Mucosa of rectum (tissue), 2 donors: ENCODE measurements around the gene RABEPK.
"Not testable (repeated sequence)": the region's sequence is repeated elsewhere in the genome, so short reads cannot be mapped to it uniquely, and the experiment has no call there.

Experiments
- H3K27ac ChIP-seq, 2 donors: one replicate each; pipeline ENCODE4 v1.7.0; 2013; ENCODE audit warnings: inconsistent platforms in 2 of 2, low read depth in 2 of 2, low read length in 2 of 2
- H3K27me3 ChIP-seq, 2 donors: one replicate each; pipeline ENCODE4 v1.7.0; 2013; ENCODE audit warnings: low read length in 2 of 2; ENCODE audit not compliant: control insufficient read depth in 2 of 2, insufficient read depth in 2 of 2
- H3K36me3 ChIP-seq, 2 donors: one replicate each; pipeline ENCODE4 v1.7.0; 2013; ENCODE audit warnings: low read length in 2 of 2; ENCODE audit not compliant: control insufficient read depth in 2 of 2, insufficient read depth in 2 of 2
- H3K4me1 ChIP-seq, 2 donors: one replicate each; pipeline ENCODE4 v1.7.0; 2013; ENCODE audit warnings: low read length in 2 of 2, mild to moderate bottlenecking in 1 of 2; ENCODE audit not compliant: control insufficient read depth in 2 of 2, insufficient read depth in 2 of 2
- H3K4me3 ChIP-seq, 2 donors: one replicate each; pipeline ENCODE4 v1.7.0; 2013; ENCODE audit warnings: low read length in 2 of 2
- H3K9ac ChIP-seq, 2 donors: one replicate each; pipeline ENCODE4 v1.7.0; 2013; ENCODE audit warnings: low read length in 2 of 2, low read depth in 1 of 2, mild to moderate bottlenecking in 1 of 2
- H3K9me3 ChIP-seq, 2 donors: one replicate each; pipeline ENCODE4 v1.7.0; 2013; ENCODE audit warnings: low read length in 2 of 2; ENCODE audit not compliant: control insufficient read depth in 2 of 2
- donor health status: healthy.
- donor health status: Normal muscosa, but diverticular disease.

Gene RABEPK

DNA sequence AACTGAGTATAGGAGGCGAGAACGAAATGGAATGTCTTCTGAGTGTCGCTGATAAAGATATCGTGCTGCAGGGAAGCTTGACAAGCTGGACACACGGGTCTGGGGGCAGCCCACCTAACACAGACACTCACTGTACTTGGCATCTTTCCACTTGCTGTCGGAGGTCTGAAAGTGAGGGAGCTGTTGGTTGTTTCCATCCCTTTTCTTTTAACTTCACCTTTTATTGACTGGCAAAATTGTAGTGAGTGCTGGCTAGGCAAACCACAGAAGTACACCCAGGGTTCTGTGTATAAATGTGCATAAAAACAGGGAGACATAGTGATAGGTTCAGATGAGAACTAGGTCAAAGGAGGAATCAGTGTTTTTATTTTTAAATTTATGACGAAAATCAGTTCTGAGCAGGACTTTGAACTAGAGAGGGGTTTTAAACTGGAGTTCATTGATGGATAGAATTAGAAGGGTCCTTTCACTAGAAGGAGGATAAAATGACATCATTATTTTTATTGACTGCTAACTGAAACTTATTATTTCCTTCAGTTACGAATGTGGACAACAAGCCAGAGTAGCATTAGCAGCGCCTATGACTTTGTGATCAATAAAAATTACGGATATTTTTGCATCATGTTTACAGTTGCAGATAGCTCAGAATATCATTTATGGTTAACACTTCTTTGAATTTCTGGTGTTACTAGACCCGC lies 62.1 kb downstream of the RABEPK start:
- no peaks in the 10 kb centered on the region for H3K27me3 ChIP-seq
- peak overlapping the region; percentile 84 to 96 for H3K4me3 ChIP-seq
- no peaks in the 10 kb centered on the region for H3K36me3 ChIP-seq
- peak overlapping the region in 1 of 2 donors; percentile 91 for H3K27ac ChIP-seq
- H3K9me3 ChIP-seq: no peaks in the 10 kb centered on the region
- H3K9ac ChIP-seq: peak overlapping the region; percentile 84 to 90
- H3K4me1 ChIP-seq: peaks cover 4 to 14% of the 10 kb centered on the region in 2 donors

DNA sequence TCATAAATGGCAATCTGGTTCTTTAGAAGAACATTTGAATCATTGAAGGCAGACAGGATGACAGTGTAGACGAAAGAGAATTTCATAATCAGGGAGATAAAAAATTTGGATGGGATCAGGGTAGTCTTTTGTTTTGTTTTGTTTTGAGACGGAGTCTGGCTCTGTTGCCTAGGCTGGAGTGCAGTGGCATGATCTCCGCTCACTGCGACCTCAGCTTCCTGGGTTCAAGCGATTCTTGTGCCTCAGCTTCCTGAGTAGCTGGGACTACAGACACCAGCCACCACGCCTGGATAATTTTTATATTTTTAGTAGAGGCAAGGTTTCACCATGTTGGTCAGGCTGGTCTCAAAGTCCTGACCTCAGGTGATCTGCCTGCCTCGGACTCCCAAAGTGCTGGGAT lies 63.7 kb downstream of the RABEPK start:
- H3K4me3 ChIP-seq, H3K36me3 ChIP-seq, H3K27me3 ChIP-seq, H3K9ac ChIP-seq, H3K9me3 ChIP-seq, H3K27ac ChIP-seq: not testable (repeated sequence)
- H3K4me1 ChIP-seq: peaks cover 4 to 14% of the 10 kb centered on the region in 2 donors

GRCh38 chr9:125268394-125269013 lies 68.2 kb downstream of the RABEPK start:
- H3K4me3 ChIP-seq: no peak overlapping the region
- H3K36me3 ChIP-seq: no peaks in the 10 kb centered on the region
- no peak overlapping the region for H3K9ac ChIP-seq
- peaks cover 2 to 10% of the 10 kb centered on the region in 2 donors for H3K4me1 ChIP-seq
- no peak overlapping the region for H3K27ac ChIP-seq
- no peaks in the 10 kb centered on the region for H3K9me3 ChIP-seq
- H3K27me3 ChIP-seq: no peaks in the 10 kb centered on the region

DNA sequence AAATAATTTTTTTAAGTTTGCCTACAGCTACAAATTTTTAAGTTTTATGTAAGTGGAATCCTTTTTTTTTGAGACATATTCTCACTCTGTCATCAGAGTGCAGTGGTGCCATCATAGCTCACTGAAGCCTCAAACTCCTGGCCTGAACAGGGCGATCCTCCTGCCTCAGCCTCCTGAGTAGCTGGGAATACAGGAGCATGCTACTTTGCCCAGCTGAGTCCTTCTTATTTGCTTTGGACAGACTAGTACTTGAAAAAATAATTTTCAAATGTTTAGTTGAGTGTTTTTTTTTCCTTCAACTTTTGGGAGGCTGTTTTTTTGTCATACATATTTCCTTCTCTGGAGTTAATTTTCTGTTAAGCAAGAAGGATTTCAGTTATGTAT lies 68.7 kb downstream of the RABEPK start:
- H3K27me3 ChIP-seq: no peaks in the 10 kb centered on the region
- no peak overlapping the region for H3K27ac ChIP-seq
- no peak overlapping the region for H3K9ac ChIP-seq
- H3K4me3 ChIP-seq: no peak overlapping the region
- H3K9me3 ChIP-seq: no peaks in the 10 kb centered on the region
- H3K4me1 ChIP-seq: peaks cover 2 to 12% of the 10 kb centered on the region in 2 donors
- H3K36me3 ChIP-seq: no peaks in the 10 kb centered on the region

DNA sequence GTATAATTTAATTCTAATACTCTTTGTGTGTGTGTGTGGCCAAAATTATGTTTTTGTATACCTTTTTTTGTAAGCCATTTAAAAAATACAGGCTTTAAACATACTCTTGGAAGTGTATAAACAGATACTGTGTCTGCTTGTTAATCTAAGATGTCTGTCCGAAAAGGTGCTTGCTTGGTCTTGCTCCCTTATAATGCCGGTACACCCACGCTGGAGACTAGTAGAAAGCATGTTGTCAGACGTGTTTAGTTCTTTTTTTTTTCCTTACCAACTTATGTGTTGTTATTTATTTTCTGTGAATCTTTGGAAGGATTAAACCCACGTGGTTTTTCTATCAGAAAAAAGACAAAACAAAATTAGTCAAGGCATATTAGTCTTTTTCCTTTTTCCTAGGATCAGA lies 70.7 kb downstream of the RABEPK start:
- no peaks in the 10 kb centered on the region for H3K27me3 ChIP-seq
- H3K9me3 ChIP-seq: no peaks in the 10 kb centered on the region
- H3K4me3 ChIP-seq: no peak overlapping the region
- peaks cover 2 to 12% of the 10 kb centered on the region in 2 donors for H3K4me1 ChIP-seq
- no peak overlapping the region for H3K9ac ChIP-seq
- H3K27ac ChIP-seq: no peak overlapping the region
- H3K36me3 ChIP-seq: peaks cover 0 to 1% of the 10 kb centered on the region in 2 donors

DNA sequence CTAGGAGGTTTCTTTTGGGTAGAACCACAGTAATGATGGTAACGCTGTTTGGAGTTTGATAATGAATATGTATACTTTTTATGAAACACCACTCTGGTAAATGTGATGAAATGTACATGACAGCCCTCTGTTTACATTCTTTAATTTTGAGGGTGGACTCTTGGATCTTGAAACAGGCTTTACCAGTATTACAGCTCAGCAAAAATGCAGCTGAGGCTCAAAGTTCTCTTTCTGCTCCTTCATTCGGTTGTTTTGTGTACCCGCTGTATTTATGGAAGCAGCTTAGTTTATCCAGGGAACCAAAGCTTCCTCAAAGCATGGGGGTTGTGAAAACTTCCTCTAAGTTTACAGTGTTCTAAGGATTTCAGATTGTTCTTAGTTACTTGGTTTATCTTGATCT lies 72.4 kb downstream of the RABEPK start:
- H3K27me3 ChIP-seq: no peaks in the 10 kb centered on the region
- H3K4me1 ChIP-seq: peaks cover 2 to 12% of the 10 kb centered on the region in 2 donors
- H3K36me3 ChIP-seq: peaks cover 0 to 1% of the 10 kb centered on the region in 2 donors
- H3K4me3 ChIP-seq: no peak overlapping the region
- no peak overlapping the region for H3K27ac ChIP-seq
- H3K9me3 ChIP-seq: no peaks in the 10 kb centered on the region
- H3K9ac ChIP-seq: no peak overlapping the region

GRCh38 chr9:125276771-125277170 lies 76.4 kb downstream of the RABEPK start:
- H3K4me1 ChIP-seq: peaks cover 2 to 12% of the 10 kb centered on the region in 2 donors
- no peak overlapping the region for H3K9ac ChIP-seq
- no peak overlapping the region for H3K27ac ChIP-seq
- H3K4me3 ChIP-seq: no peak overlapping the region
- H3K9me3 ChIP-seq: no peaks in the 10 kb centered on the region
- H3K36me3 ChIP-seq: peaks cover 0 to 1% of the 10 kb centered on the region in 2 donors
- H3K27me3 ChIP-seq: no peaks in the 10 kb centered on the region

- H3K36me3 ChIP-seq: peaks cover 0 to 1% of the 10 kb centered on the region in 2 donors
Observed at GRCh38 chr9:125277411-125277810, 77.1 kb downstream of the RABEPK start.

GRCh38 chr9:125280945-125281344 lies 80.6 kb downstream of the RABEPK start:
- Histone ChIP-seq H3K27me3 (no peaks in the 10 kb centered on the region), H3K9ac (no peak overlapping the region), H3K4me1 (no peaks in the 10 kb centered on the region), H3K9me3 (no peaks in the 10 kb centered on the region), H3K27ac (no peak overlapping the region), H3K36me3 (no peaks in the 10 kb centered on the region), H3K4me3 (no peak overlapping the region)

More at GRCh38 chr9:125277411-125277810, 77.1 kb downstream of the RABEPK start:
- no peaks in the 10 kb centered on the region for H3K9me3 ChIP-seq
- H3K27ac ChIP-seq: no peak overlapping the region
- peaks cover 2 to 10% of the 10 kb centered on the region in 2 donors for H3K4me1 ChIP-seq
- no peaks in the 10 kb centered on the region for H3K27me3 ChIP-seq
- no peak overlapping the region for H3K9ac ChIP-seq
- H3K4me3 ChIP-seq: no peak overlapping the region
